ENCODE data around the gene ONECUT1. TPM values are rescaled to one million over a fixed set of nuclear protein-coding genes. Genes with fewer than 3 reads are reported as not detected.

The ONECUT1 gene
- total and polyA plus RNA-seq, 10 of the 15 experiments (the other 5 are each of a cell fraction or from before 2014, with no cell fraction given) = 0.28 TPM; not detected in 9

DNA sequence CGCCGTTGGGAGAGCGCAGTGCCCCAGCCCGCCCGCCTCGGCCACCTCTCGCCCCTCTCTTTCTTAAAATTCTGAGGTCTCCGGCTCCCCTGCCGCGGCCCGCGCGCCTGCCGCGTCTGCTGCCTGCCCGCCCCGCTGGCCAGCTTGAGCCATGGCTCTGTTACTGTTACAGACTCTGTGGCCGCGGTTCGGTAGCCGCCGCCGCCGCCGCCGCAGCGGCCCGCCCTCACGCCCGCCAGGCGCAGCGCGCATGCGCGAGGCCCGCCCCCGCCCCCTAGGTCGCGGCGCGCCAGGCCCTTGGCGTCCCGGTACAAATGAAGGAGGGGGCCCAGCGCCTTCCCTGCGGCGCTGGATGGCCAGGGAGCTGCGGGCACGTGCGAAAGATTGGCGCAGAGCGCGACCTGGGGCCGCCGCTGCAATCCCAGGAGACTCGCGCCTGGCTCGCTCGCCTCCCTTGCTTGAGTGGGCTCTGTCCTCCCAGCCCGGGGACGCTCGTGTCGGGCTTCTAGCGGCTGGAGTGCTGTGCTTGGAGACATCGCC is at the start of gene ONECUT1 (continued):
- TF ChIP-seq ZNF24 (IDR thresholded peaks at IDR 0.05) (no peak), GATAD2B (conservative IDR thresholded peaks at IDR 0.05; ENCODE audit: low read depth) (no peak), ASH2L (IDR thresholded peaks at IDR 0.05; ENCODE audit: borderline replicate concordance, low read depth) (no peak), BACH1 (IDR thresholded peaks at IDR 0.05; ENCODE audit: borderline replicate concordance) (peak; percentile 26; the same call in 1 of the 2 replicates)
- TF ChIP-seq, protein P1, sequence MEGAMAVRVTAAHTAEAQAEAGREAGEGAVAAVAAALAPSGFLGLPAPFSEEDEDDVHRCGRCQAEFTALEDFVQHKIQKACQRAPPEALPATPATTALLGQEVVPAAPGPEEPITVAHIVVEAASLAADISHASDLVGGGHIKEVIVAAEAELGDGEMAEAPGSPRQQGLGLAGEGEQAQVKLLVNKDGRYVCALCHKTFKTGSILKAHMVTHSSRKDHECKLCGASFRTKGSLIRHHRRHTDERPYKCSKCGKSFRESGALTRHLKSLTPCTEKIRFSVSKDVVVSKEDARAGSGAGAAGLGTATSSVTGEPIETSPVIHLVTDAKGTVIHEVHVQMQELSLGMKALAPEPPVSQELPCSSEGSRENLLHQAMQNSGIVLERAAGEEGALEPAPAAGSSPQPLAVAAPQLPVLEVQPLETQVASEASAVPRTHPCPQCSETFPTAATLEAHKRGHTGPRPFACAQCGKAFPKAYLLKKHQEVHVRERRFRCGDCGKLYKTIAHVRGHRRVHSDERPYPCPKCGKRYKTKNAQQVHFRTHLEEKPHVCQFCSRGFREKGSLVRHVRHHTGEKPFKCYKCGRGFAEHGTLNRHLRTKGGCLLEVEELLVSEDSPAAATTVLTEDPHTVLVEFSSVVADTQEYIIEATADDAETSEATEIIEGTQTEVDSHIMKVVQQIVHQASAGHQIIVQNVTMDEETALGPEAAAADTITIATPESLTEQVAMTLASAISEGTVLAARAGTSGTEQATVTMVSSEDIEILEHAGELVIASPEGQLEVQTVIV (IDR thresholded peaks at IDR 0.05; ENCODE audit: borderline replicate concordance, partially characterized antibody) = no peak

DNA sequence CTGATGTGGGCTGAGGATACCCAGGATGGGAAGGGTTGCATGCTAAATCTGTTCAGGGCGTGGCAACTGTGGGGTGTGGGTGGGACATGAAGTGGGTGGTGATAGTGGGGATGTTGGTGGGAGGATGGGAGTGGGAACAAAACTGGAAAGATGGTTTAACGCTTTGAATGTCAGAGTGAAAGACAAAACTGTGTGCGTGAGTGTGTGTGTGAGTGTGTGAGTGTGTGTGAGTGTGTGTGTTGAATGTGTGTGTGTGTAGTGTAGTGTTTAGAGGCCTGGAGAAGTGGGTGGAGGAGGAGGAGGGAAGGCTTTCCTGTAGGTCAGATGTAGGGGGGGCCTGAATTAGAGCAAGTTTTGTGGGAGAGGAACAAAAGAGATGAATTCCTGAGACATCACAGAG is 44.2 kb upstream of the ONECUT1 start:
- RAD21 ChIA-PET (ENCODE audit: unreplicated experiment) = no interaction called here
- TF ChIP-seq NFXL1 (IDR thresholded peaks at IDR 0.05; ENCODE audit: borderline replicate concordance) (no peak), ZBED1 (IDR thresholded peaks at IDR 0.05; ENCODE audit: borderline replicate concordance) (no peak), ZNF24 (IDR thresholded peaks at IDR 0.05) (no peak), BMI1 (IDR thresholded peaks at IDR 0.05; ENCODE audit: borderline replicate concordance) (no peak), DPF2 (IDR thresholded peaks at IDR 0.05) (no peak), TARDBP (IDR thresholded peaks at IDR 0.05; ENCODE audit: borderline replicate concordance) (no peak), EED (IDR thresholded peaks at IDR 0.05; ENCODE audit: low read depth) (no peak), YY1 (IDR thresholded peaks at IDR 0.05; ENCODE audit: low read depth, low read length) (no peak), SP1 (IDR thresholded peaks at IDR 0.05; ENCODE audit: low read depth, low read length) (no peak), ESRRA (IDR thresholded peaks at IDR 0.05; ENCODE audit: low read length) (no peak), RUNX3 (IDR thresholded peaks at IDR 0.05; ENCODE audit: low read length) (no peak), MTA2 (IDR thresholded peaks at IDR 0.05; ENCODE audit: low read depth) (no peak), SIX5 (IDR thresholded peaks at IDR 0.05; ENCODE audit: low read depth, low read length, severe bottlenecking) (no peak), PAX8 (IDR thresholded peaks at IDR 0.05) (no peak)
- TF ChIP-seq, protein P2, sequence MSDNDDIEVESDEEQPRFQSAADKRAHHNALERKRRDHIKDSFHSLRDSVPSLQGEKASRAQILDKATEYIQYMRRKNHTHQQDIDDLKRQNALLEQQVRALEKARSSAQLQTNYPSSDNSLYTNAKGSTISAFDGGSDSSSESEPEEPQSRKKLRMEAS (IDR thresholded peaks at IDR 0.05; ENCODE audit: low read depth, low read length) = no peak
- TF ChIP-seq, protein P3, sequence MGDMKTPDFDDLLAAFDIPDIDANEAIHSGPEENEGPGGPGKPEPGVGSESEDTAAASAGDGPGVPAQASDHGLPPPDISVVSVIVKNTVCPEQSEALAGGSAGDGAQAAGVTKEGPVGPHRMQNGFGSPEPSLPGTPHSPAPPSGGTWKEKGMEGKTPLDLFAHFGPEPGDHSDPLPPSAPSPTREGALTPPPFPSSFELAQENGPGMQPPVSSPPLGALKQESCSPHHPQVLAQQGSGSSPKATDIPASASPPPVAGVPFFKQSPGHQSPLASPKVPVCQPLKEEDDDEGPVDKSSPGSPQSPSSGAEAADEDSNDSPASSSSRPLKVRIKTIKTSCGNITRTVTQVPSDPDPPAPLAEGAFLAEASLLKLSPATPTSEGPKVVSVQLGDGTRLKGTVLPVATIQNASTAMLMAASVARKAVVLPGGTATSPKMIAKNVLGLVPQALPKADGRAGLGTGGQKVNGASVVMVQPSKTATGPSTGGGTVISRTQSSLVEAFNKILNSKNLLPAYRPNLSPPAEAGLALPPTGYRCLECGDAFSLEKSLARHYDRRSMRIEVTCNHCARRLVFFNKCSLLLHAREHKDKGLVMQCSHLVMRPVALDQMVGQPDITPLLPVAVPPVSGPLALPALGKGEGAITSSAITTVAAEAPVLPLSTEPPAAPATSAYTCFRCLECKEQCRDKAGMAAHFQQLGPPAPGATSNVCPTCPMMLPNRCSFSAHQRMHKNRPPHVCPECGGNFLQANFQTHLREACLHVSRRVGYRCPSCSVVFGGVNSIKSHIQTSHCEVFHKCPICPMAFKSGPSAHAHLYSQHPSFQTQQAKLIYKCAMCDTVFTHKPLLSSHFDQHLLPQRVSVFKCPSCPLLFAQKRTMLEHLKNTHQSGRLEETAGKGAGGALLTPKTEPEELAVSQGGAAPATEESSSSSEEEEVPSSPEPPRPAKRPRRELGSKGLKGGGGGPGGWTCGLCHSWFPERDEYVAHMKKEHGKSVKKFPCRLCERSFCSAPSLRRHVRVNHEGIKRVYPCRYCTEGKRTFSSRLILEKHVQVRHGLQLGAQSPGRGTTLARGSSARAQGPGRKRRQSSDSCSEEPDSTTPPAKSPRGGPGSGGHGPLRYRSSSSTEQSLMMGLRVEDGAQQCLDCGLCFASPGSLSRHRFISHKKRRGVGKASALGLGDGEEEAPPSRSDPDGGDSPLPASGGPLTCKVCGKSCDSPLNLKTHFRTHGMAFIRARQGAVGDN (IDR thresholded peaks at IDR 0.05) = no peak

More for the DNA sequence above, 44.2 kb upstream of the ONECUT1 start:
- H3K9ac ChIP-seq (ENCODE audit: control insufficient read depth, insufficient read depth, low read length) = no peak overlapping the region
- FAIRE-seq (no peak), ATAC-seq (no peak), DNase-seq (ENCODE audit: low read depth, low spot score) (no peak)
- intact Hi-C loops (cut with micrococcal nuclease; ENCODE audit: unreplicated experiment) (no loop called here), in situ Hi-C loops (cut with MboI) (no loop called here)
- H3K4me1 ChIP-seq (ENCODE audit: control insufficient read depth, insufficient read depth, low read length) = no peaks in the 10 kb centered on the region
- no peak overlapping the region for H3K27ac ChIP-seq (ENCODE audit: control insufficient read depth, insufficient read depth)
- ChIA-PET POLR2A (no interaction called here), SMC1A (ENCODE audit: uncharacterized antibody, unreplicated experiment) (no interaction called here), CTCF (no interaction called here)
- no peaks in the 10 kb centered on the region for H3K9me3 ChIP-seq (replicated peaks; ENCODE audit: control insufficient read depth, insufficient read depth, low read length)
- H2AFZ ChIP-seq (ENCODE audit: control insufficient read depth, low read depth, low read length) = no peak overlapping the region
- peaks cover 0 to 1% of the 10 kb centered on the region in 2 experiments; a peak in 1 of 4 replicates for H3K27me3 ChIP-seq (replicated peaks in 1 of 2; ENCODE audit: control insufficient read depth in 2 of 2, insufficient read depth in 2 of 2, low read length in 1 of 2)
- no TSS peak for BruUV-seq (replicated peaks)
- no peaks in the 10 kb centered on the region for H3K36me3 ChIP-seq (ENCODE audit: control insufficient read depth in 2 of 2, insufficient read depth in 2 of 2, low read length in 1 of 2)
- no peak overlapping the region for H3K4me2 ChIP-seq (ENCODE audit: control insufficient read depth, insufficient read depth)
- 44% methylated on average over 3 of the region's 3 CpGs for WGBS (ENCODE audit: insufficient coverage, insufficient replicate concordance, low lambda C conversion rate, missing lambda C conversion rate)
- H3K79me2 ChIP-seq (ENCODE audit: control insufficient read depth, insufficient read depth, low read length) = no peaks in the 10 kb centered on the region
- H3K4me3 ChIP-seq = no peak overlapping the region
- no peaks in the 10 kb centered on the region for H4K20me1 ChIP-seq (ENCODE audit: control insufficient read depth, insufficient read depth)
